Measurements from ENCODE around the gene OPTC.
"Not testable (repeated sequence)": the region's sequence is repeated elsewhere in the genome, so short reads cannot be mapped to it uniquely, and the experiment has no call there.

OPTC gene

GRCh38 chr1:203465948-203466347 is 28.0 kb upstream of the OPTC start:
- no peak for DNase-seq

- not testable (repeated sequence) for DNase-seq
Observed at GRCh38 chr1:203466906-203467549, 26.9 kb upstream of the OPTC start.

GRCh38 chr1:203467550-203467921 is 26.4 kb upstream of the OPTC start:
- DNase-seq: no peak

- DNase-seq: no peak
Observed at GRCh38 chr1:203468326-203468725, 25.6 kb upstream of the OPTC start.

GRCh38 chr1:203470240-203470639 is 23.7 kb upstream of the OPTC start:
- no peak for DNase-seq

- DNase-seq: no peak
Observed at GRCh38 chr1:203471841-203472240, 22.1 kb upstream of the OPTC start.

GRCh38 chr1:203473281-203473680 is 20.7 kb upstream of the OPTC start:
- DNase-seq: no peak

- no peak for DNase-seq
Observed at GRCh38 chr1:203473781-203474305, 20.1 kb upstream of the OPTC start.

- DNase-seq: no peak
Observed at GRCh38 chr1:203475012-203475981, 18.7 kb upstream of the OPTC start, which contains the start of gene PRELP. Gene PRELP (plus strand): TSS chr1:203475806. CDS start chr1:203483185, 7,379 bp downstream.

GRCh38 chr1:203476216-203476814 is 17.6 kb upstream of the OPTC start:
- DNase-seq: no peak

GRCh38 chr1:203477748-203478147 is 16.2 kb upstream of the OPTC start:
- no peak for DNase-seq

GRCh38 chr1:203478231-203478630 is 15.7 kb upstream of the OPTC start:
- DNase-seq: no peak

GRCh38 chr1:203478986-203479385 is 15.0 kb upstream of the OPTC start:
- DNase-seq: no peak

- no peak for DNase-seq
Observed at GRCh38 chr1:203479646-203480045, 14.3 kb upstream of the OPTC start.

GRCh38 chr1:203480084-203480483 is 13.9 kb upstream of the OPTC start:
- no peak for DNase-seq

GRCh38 chr1:203480525-203481084 is 13.3 kb upstream of the OPTC start:
- DNase-seq: no peak

- no peak for DNase-seq
Observed at GRCh38 chr1:203481196-203481595, 12.8 kb upstream of the OPTC start.

- no peak for DNase-seq
Observed at GRCh38 chr1:203486618-203487370, 7.2 kb upstream of the OPTC start.

GRCh38 chr1:203488539-203488938 is 5.4 kb upstream of the OPTC start:
- DNase-seq: no peak

GRCh38 chr1:203490607-203491006 is 3.3 kb upstream of the OPTC start:
- DNase-seq: no peak

GRCh38 chr1:203491664-203492063 is 2.3 kb upstream of the OPTC start:
- DNase-seq: no peak

GRCh38 chr1:203492082-203492747 is 1.7 kb upstream of the OPTC start:
- no peak for DNase-seq
